Subcutaneous adipose tissue (tissue), 4 donors: ENCODE results near the gene TRAPPC6A. TPM values are rescaled to one million over a fixed set of nuclear protein-coding genes. Genes with fewer than 3 reads are reported as not detected.

Experiments used
- CTCF ChIP-seq: fragments of 450-650 bp; IDR thresholded peaks from one replicate; pipeline ENCODE4 v1.5.1; 2016; ENCODE audit warnings: low read depth, mild to moderate bottlenecking, control low read depth, antibody characterized with exemption, moderate library complexity
- total RNA-seq, 4 donors: library from RNA; depleted of rRNA; stranded (reverse); fragments of >200 nt; gene quantifications; one replicate each; pipeline ENCODE4 v1.1.0, GENCODE V29; 2016

The TRAPPC6A gene
- total RNA-seq, 4 donors from 2014 or later: 7.7 to 38.4 (median 26.4) TPM

GRCh38 chr19:45202637-45203036 is 24.6 kb upstream of the TRAPPC6A start:
- TF ChIP-seq CTCF: no peak

GRCh38 chr19:45200568-45200967 is 22.5 kb upstream of the TRAPPC6A start:
- TF ChIP-seq CTCF: no peak

- no peak for TF ChIP-seq CTCF
These were observed 17.7 kb upstream of the TRAPPC6A start for GRCh38 chr19:45195764-45196163.

- no peak for TF ChIP-seq CTCF
These were observed 13.3 kb upstream of the TRAPPC6A start for GRCh38 chr19:45191375-45191774.

- no peak for TF ChIP-seq CTCF
These were observed 11.9 kb upstream of the TRAPPC6A start for GRCh38 chr19:45189971-45190370.

- no peak for TF ChIP-seq CTCF
These were observed 9.5 kb upstream of the TRAPPC6A start for GRCh38 chr19:45187421-45188100.

GRCh38 chr19:45186509-45187334 is 8.7 kb upstream of the TRAPPC6A start:
- TF ChIP-seq CTCF: no peak
